ENCODE measurements around the gene PLEKHH1.

The PLEKHH1 gene

GRCh38 chr14:67571275-67571990, 38.3 kb downstream of the PLEKHH1 start:
- POLR2A ChIA-PET: interaction anchor here (0.7 to 1.0 kb wide), 2 partner anchors 95 to 144 kb away, joined by 3 read pairs; no protein-coding TSS in a partner anchor
- DNase-seq: peak; percentile 65 to 76 (median 69)
- Histone ChIP-seq H3K36me3 (ENCODE audit: control insufficient read depth in 4 of 4, insufficient read depth in 4 of 4, low read length in 3 of 4) (no peaks in the 10 kb centered on the region), H3K4me3 (ENCODE audit: control insufficient read depth in 1 of 7, extremely low read depth in 1 of 7, insufficient read depth in 4 of 7, low read depth in 2 of 7, low read length in 6 of 7) (no peak overlapping the region), H3K9me3 (ENCODE audit: control extremely low read depth in 1 of 5, control insufficient read depth in 4 of 5, insufficient read depth in 2 of 5, low read depth in 1 of 5, low read length in 4 of 5) (no peaks in the 10 kb centered on the region), H3K27ac (ENCODE audit: insufficient read depth in 1 of 2, low read depth in 1 of 2, low read length in 2 of 2, poor library complexity in 1 of 2, severe bottlenecking in 2 of 2) (no peak overlapping the region), H3K4me1 (ENCODE audit: control extremely low read depth in 1 of 4, control insufficient read depth in 4 of 4, insufficient read depth in 4 of 4, low read length in 3 of 4) (no peaks in the 10 kb centered on the region), H3K27me3 (replicated peaks in 2 of 5; ENCODE audit: control insufficient read depth in 4 of 5, insufficient read depth in 5 of 5, low read length in 4 of 5) (peaks cover 0 to 5% (median 0%) of the 10 kb centered on the region in 5 experiments)
- 57% methylated on average over 10 of the region's 14 CpGs for WGBS (ENCODE audit: insufficient coverage)
- CTCF ChIA-PET: interaction anchor here (0.6 to 13.1 kb wide), 29 partner anchors 9 to 1261 kb away, joined by 3 to 238 read pairs (median 6); partner anchors contain the start of genes PIGH and PLEKHH1

- no peak for DNase-seq
- peaks cover 0 to 5% (median 0%) of the 10 kb centered on the region in 5 experiments for H3K27me3 ChIP-seq (replicated peaks in 2 of 5; ENCODE audit: control insufficient read depth in 4 of 5, insufficient read depth in 5 of 5, low read length in 4 of 5)
- WGBS (ENCODE audit: insufficient coverage): 91% methylated on average over 19 of the region's 19 CpGs
- H3K4me3 ChIP-seq (ENCODE audit: control insufficient read depth in 1 of 7, extremely low read depth in 1 of 7, insufficient read depth in 4 of 7, low read depth in 2 of 7, low read length in 6 of 7): no peak overlapping the region
- H3K9me3 ChIP-seq (ENCODE audit: control extremely low read depth in 1 of 5, control insufficient read depth in 4 of 5, insufficient read depth in 2 of 5, low read depth in 1 of 5, low read length in 4 of 5): no peaks in the 10 kb centered on the region
- no peak overlapping the region for H3K27ac ChIP-seq (ENCODE audit: insufficient read depth in 1 of 2, low read depth in 1 of 2, low read length in 2 of 2, poor library complexity in 1 of 2, severe bottlenecking in 2 of 2)
- ChIA-PET CTCF (interaction anchor here (0.6 to 13.1 kb wide), 24 partner anchors 10 to 1261 kb away, joined by 3 to 238 read pairs (median 7); partner anchors contain the start of gene PLEKHH1), POLR2A (no interaction called here)
- H3K4me1 ChIP-seq (ENCODE audit: control extremely low read depth in 1 of 4, control insufficient read depth in 4 of 4, insufficient read depth in 4 of 4, low read length in 3 of 4): no peaks in the 10 kb centered on the region
- no peaks in the 10 kb centered on the region for H3K36me3 ChIP-seq (ENCODE audit: control insufficient read depth in 4 of 4, insufficient read depth in 4 of 4, low read length in 3 of 4)
Measured at GRCh38 chr14:67571991-67572323, 38.9 kb downstream of the PLEKHH1 start.

GRCh38 chr14:67572608-67573007, 39.5 kb downstream of the PLEKHH1 start:
- DNase-seq: no peak
- POLR2A ChIA-PET: no interaction called here
- CTCF ChIA-PET: interaction anchor here (0.8 to 13.1 kb wide), 14 partner anchors 10 to 156 kb away, joined by 3 to 238 read pairs (median 12); partner anchors contain the start of gene PLEKHH1
- H3K4me1 ChIP-seq (ENCODE audit: control extremely low read depth in 1 of 4, control insufficient read depth in 4 of 4, insufficient read depth in 4 of 4, low read length in 3 of 4): no peaks in the 10 kb centered on the region
- no peaks in the 10 kb centered on the region for H3K36me3 ChIP-seq (ENCODE audit: control insufficient read depth in 4 of 4, insufficient read depth in 4 of 4, low read length in 3 of 4)
- no peaks in the 10 kb centered on the region for H3K9me3 ChIP-seq (ENCODE audit: control extremely low read depth in 1 of 5, control insufficient read depth in 4 of 5, insufficient read depth in 2 of 5, low read depth in 1 of 5, low read length in 4 of 5)
- WGBS (ENCODE audit: insufficient coverage): 96% methylated on average over 4 of the region's 5 CpGs
- peaks cover 0 to 7% (median 0%) of the 10 kb centered on the region in 5 experiments for H3K27me3 ChIP-seq (replicated peaks in 2 of 5; ENCODE audit: control insufficient read depth in 4 of 5, insufficient read depth in 5 of 5, low read length in 4 of 5)
- no peak overlapping the region for H3K27ac ChIP-seq (ENCODE audit: insufficient read depth in 1 of 2, low read depth in 1 of 2, low read length in 2 of 2, poor library complexity in 1 of 2, severe bottlenecking in 2 of 2)
- no peak overlapping the region for H3K4me3 ChIP-seq (ENCODE audit: control insufficient read depth in 1 of 7, extremely low read depth in 1 of 7, insufficient read depth in 4 of 7, low read depth in 2 of 7, low read length in 6 of 7)

GRCh38 chr14:67573228-67574010, 40.3 kb downstream of the PLEKHH1 start:
- H3K4me3 ChIP-seq (ENCODE audit: control insufficient read depth in 1 of 7, extremely low read depth in 1 of 7, insufficient read depth in 4 of 7, low read depth in 2 of 7, low read length in 6 of 7): no peak overlapping the region
- no peak overlapping the region for H3K27ac ChIP-seq (ENCODE audit: insufficient read depth in 1 of 2, low read depth in 1 of 2, low read length in 2 of 2, poor library complexity in 1 of 2, severe bottlenecking in 2 of 2)
- CTCF ChIA-PET: interaction anchor here (1.2 to 13.1 kb wide), 7 partner anchors 9 to 145 kb away, joined by 3 to 238 read pairs (median 78); no protein-coding TSS in a partner anchor
- 97% methylated on average over 10 of the region's 15 CpGs for WGBS (ENCODE audit: insufficient coverage)
- DNase-seq: no peak
- peaks cover 0 to 6% (median 0%) of the 10 kb centered on the region in 5 experiments for H3K27me3 ChIP-seq (replicated peaks in 2 of 5; ENCODE audit: control insufficient read depth in 4 of 5, insufficient read depth in 5 of 5, low read length in 4 of 5)
- no peaks in the 10 kb centered on the region for H3K9me3 ChIP-seq (ENCODE audit: control extremely low read depth in 1 of 5, control insufficient read depth in 4 of 5, insufficient read depth in 2 of 5, low read depth in 1 of 5, low read length in 4 of 5)
- H3K36me3 ChIP-seq (ENCODE audit: control insufficient read depth in 4 of 4, insufficient read depth in 4 of 4, low read length in 3 of 4): no peaks in the 10 kb centered on the region
- POLR2A ChIA-PET: no interaction called here
- no peaks in the 10 kb centered on the region for H3K4me1 ChIP-seq (ENCODE audit: control extremely low read depth in 1 of 4, control insufficient read depth in 4 of 4, insufficient read depth in 4 of 4, low read length in 3 of 4)

GRCh38 chr14:67574156-67574555, 41.1 kb downstream of the PLEKHH1 start:
- ChIA-PET POLR2A (no interaction called here), CTCF (interaction anchor here (4.8 to 13.1 kb wide), 4 partner anchors 8 to 145 kb away, joined by 25 to 238 read pairs (median 94); no protein-coding TSS in a partner anchor)
- Histone ChIP-seq H3K9me3 (ENCODE audit: control extremely low read depth in 1 of 5, control insufficient read depth in 4 of 5, insufficient read depth in 2 of 5, low read depth in 1 of 5, low read length in 4 of 5) (no peaks in the 10 kb centered on the region), H3K27me3 (replicated peaks in 2 of 5; ENCODE audit: control insufficient read depth in 4 of 5, insufficient read depth in 5 of 5, low read length in 4 of 5) (peaks cover 0 to 6% (median 0%) of the 10 kb centered on the region in 5 experiments), H3K36me3 (ENCODE audit: control insufficient read depth in 4 of 4, insufficient read depth in 4 of 4, low read length in 3 of 4) (no peaks in the 10 kb centered on the region), H3K4me1 (ENCODE audit: control extremely low read depth in 1 of 4, control insufficient read depth in 4 of 4, insufficient read depth in 4 of 4, low read length in 3 of 4) (no peaks in the 10 kb centered on the region), H3K4me3 (ENCODE audit: control insufficient read depth in 1 of 7, extremely low read depth in 1 of 7, insufficient read depth in 4 of 7, low read depth in 2 of 7, low read length in 6 of 7) (no peak overlapping the region), H3K27ac (ENCODE audit: insufficient read depth in 1 of 2, low read depth in 1 of 2, low read length in 2 of 2, poor library complexity in 1 of 2, severe bottlenecking in 2 of 2) (no peak overlapping the region)
- DNase-seq: no peak
- WGBS (ENCODE audit: insufficient coverage): 97% methylated on average over 9 of the region's 14 CpGs

- CTCF ChIA-PET: interaction anchor here (4.8 to 12.5 kb wide), 3 partner anchors 19 to 146 kb away, joined by 25 to 131 read pairs (median 94); no protein-coding TSS in a partner anchor
- Histone ChIP-seq H3K4me3 (ENCODE audit: control insufficient read depth in 1 of 7, extremely low read depth in 1 of 7, insufficient read depth in 4 of 7, low read depth in 2 of 7, low read length in 6 of 7) (no peak overlapping the region), H3K27ac (ENCODE audit: insufficient read depth in 1 of 2, low read depth in 1 of 2, low read length in 2 of 2, poor library complexity in 1 of 2, severe bottlenecking in 2 of 2) (no peak overlapping the region), H3K36me3 (ENCODE audit: control insufficient read depth in 4 of 4, insufficient read depth in 4 of 4, low read length in 3 of 4) (no peaks in the 10 kb centered on the region), H3K4me1 (ENCODE audit: control extremely low read depth in 1 of 4, control insufficient read depth in 4 of 4, insufficient read depth in 4 of 4, low read length in 3 of 4) (no peaks in the 10 kb centered on the region), H3K9me3 (ENCODE audit: control extremely low read depth in 1 of 5, control insufficient read depth in 4 of 5, insufficient read depth in 2 of 5, low read depth in 1 of 5, low read length in 4 of 5) (no peaks in the 10 kb centered on the region), H3K27me3 (replicated peaks in 2 of 5; ENCODE audit: control insufficient read depth in 4 of 5, insufficient read depth in 5 of 5, low read length in 4 of 5) (peaks cover 0 to 6% (median 0%) of the 10 kb centered on the region in 5 experiments)
- WGBS (ENCODE audit: insufficient coverage): 94% methylated on average over 7 of the region's 7 CpGs
- DNase-seq: no peak
- POLR2A ChIA-PET: no interaction called here
Measured at GRCh38 chr14:67574806-67575205, 41.7 kb downstream of the PLEKHH1 start.
